ENCODE measurements around the gene KCNMA1. TPM values are rescaled to one million over a fixed set of nuclear protein-coding genes. Genes with fewer than 3 reads are reported as not detected.

KCNMA1 gene
- total RNA-seq, 2 experiments from 2014 or later = not detected

- Mint-ChIP-seq H3K4me1 (ENCODE audit: low read depth) (no peaks in the 10 kb centered on the region), H3K27me3 (no peaks in the 10 kb centered on the region), H3K4me3 (no peak overlapping the region), H3K27ac (no peak overlapping the region), H3K36me3 (no peaks in the 10 kb centered on the region), H3K9me3 (no peaks in the 10 kb centered on the region)
- ChIA-PET POLR2A (no interaction called here), CTCF (no interaction called here)
- DNase-seq = no peak
- intact Hi-C loops (cut with micrococcal nuclease) = no loop called here
These were observed 752.8 kb downstream of the KCNMA1 start for GRCh38 chr10:76884673-76885275.

- intact Hi-C loops (cut with micrococcal nuclease) = no loop called here
- no peaks in the 10 kb centered on the region for H3K4me1 Mint-ChIP-seq (ENCODE audit: low read depth)
- no peaks in the 10 kb centered on the region for H3K27me3 Mint-ChIP-seq
- no peak for DNase-seq
- H3K9me3 Mint-ChIP-seq = no peaks in the 10 kb centered on the region
- CTCF ChIA-PET = interaction anchor here (0.6 kb wide), 1 partner anchor 54 kb away, joined by 3 read pairs; no protein-coding TSS in a partner anchor
- POLR2A ChIA-PET = no interaction called here
- no peak overlapping the region for H3K4me3 Mint-ChIP-seq
- no peaks in the 10 kb centered on the region for H3K36me3 Mint-ChIP-seq
- no peak overlapping the region for H3K27ac Mint-ChIP-seq
These were observed 754.0 kb downstream of the KCNMA1 start for GRCh38 chr10:76883596-76883995.

- POLR2A ChIA-PET = no interaction called here
- CTCF ChIA-PET = no interaction called here
- H3K27ac Mint-ChIP-seq = no peak overlapping the region
- DNase-seq = no peak
- H3K4me1 Mint-ChIP-seq (ENCODE audit: low read depth) = no peaks in the 10 kb centered on the region
- H3K27me3 Mint-ChIP-seq = no peaks in the 10 kb centered on the region
- H3K4me3 Mint-ChIP-seq = no peak overlapping the region
- H3K9me3 Mint-ChIP-seq = no peaks in the 10 kb centered on the region
- H3K36me3 Mint-ChIP-seq = no peaks in the 10 kb centered on the region
- intact Hi-C loops (cut with micrococcal nuclease) = no loop called here
These were observed 754.8 kb downstream of the KCNMA1 start for GRCh38 chr10:76882796-76883195.

GRCh38 chr10:76882245-76882644 is 755.4 kb downstream of the KCNMA1 start:
- no peaks in the 10 kb centered on the region for H3K27me3 Mint-ChIP-seq
- H3K4me3 Mint-ChIP-seq = no peak overlapping the region
- no peak overlapping the region for H3K27ac Mint-ChIP-seq
- H3K36me3 Mint-ChIP-seq = no peaks in the 10 kb centered on the region
- no peak for DNase-seq
- ChIA-PET CTCF (no interaction called here), POLR2A (no interaction called here)
- no peaks in the 10 kb centered on the region for H3K4me1 Mint-ChIP-seq (ENCODE audit: low read depth)
- H3K9me3 Mint-ChIP-seq = no peaks in the 10 kb centered on the region
- intact Hi-C loops (cut with micrococcal nuclease) = no loop called here

- no peak for DNase-seq
- no peaks in the 10 kb centered on the region for H3K4me1 Mint-ChIP-seq (ENCODE audit: low read depth)
- intact Hi-C loops (cut with micrococcal nuclease) = no loop called here
These were observed 756.0 kb downstream of the KCNMA1 start for GRCh38 chr10:76881477-76882220.

GRCh38 chr10:76880931-76881330 is 756.7 kb downstream of the KCNMA1 start:
- Mint-ChIP-seq H3K4me3 (no peak overlapping the region), H3K27me3 (no peaks in the 10 kb centered on the region), H3K27ac (no peak overlapping the region), H3K9me3 (no peaks in the 10 kb centered on the region), H3K36me3 (no peaks in the 10 kb centered on the region), H3K4me1 (ENCODE audit: low read depth) (no peaks in the 10 kb centered on the region)
- POLR2A ChIA-PET = no interaction called here
- DNase-seq = no peak
- CTCF ChIA-PET = no interaction called here
- intact Hi-C loops (cut with micrococcal nuclease) = no loop called here

More at GRCh38 chr10:76881477-76882220, 756.0 kb downstream of the KCNMA1 start:
- ChIA-PET POLR2A (no interaction called here), CTCF (no interaction called here)
- Mint-ChIP-seq H3K27me3 (no peaks in the 10 kb centered on the region), H3K4me3 (no peak overlapping the region), H3K36me3 (no peaks in the 10 kb centered on the region), H3K27ac (no peak overlapping the region), H3K9me3 (no peaks in the 10 kb centered on the region)

- no peaks in the 10 kb centered on the region for H3K9me3 Mint-ChIP-seq
- ChIA-PET POLR2A (no interaction called here), CTCF (no interaction called here)
- DNase-seq = no peak
- no peak overlapping the region for H3K27ac Mint-ChIP-seq
- intact Hi-C loops (cut with micrococcal nuclease) = no loop called here
- H3K27me3 Mint-ChIP-seq = no peaks in the 10 kb centered on the region
- H3K36me3 Mint-ChIP-seq = no peaks in the 10 kb centered on the region
- H3K4me3 Mint-ChIP-seq = no peak overlapping the region
- H3K4me1 Mint-ChIP-seq (ENCODE audit: low read depth) = no peaks in the 10 kb centered on the region
These were observed 758.3 kb downstream of the KCNMA1 start for GRCh38 chr10:76879116-76879913.

- Mint-ChIP-seq H3K4me1 (ENCODE audit: low read depth) (no peaks in the 10 kb centered on the region), H3K4me3 (no peak overlapping the region)
- POLR2A ChIA-PET = no interaction called here
These were observed 759.1 kb downstream of the KCNMA1 start for GRCh38 chr10:76878514-76878913.

GRCh38 chr10:76874896-76875295 is 762.7 kb downstream of the KCNMA1 start:
- ChIA-PET POLR2A (no interaction called here), CTCF (no interaction called here)
- no peak overlapping the region for H3K27ac Mint-ChIP-seq
- H3K4me1 Mint-ChIP-seq (ENCODE audit: low read depth) = no peaks in the 10 kb centered on the region
- peaks cover 3% of the 10 kb centered on the region for H3K9me3 Mint-ChIP-seq
- no peak for DNase-seq
- H3K36me3 Mint-ChIP-seq = no peaks in the 10 kb centered on the region
- H3K4me3 Mint-ChIP-seq = no peak overlapping the region
- intact Hi-C loops (cut with micrococcal nuclease) = no loop called here
- H3K27me3 Mint-ChIP-seq = no peaks in the 10 kb centered on the region

More at GRCh38 chr10:76878514-76878913, 759.1 kb downstream of the KCNMA1 start:
- no peaks in the 10 kb centered on the region for H3K27me3 Mint-ChIP-seq
- CTCF ChIA-PET = no interaction called here
- intact Hi-C loops (cut with micrococcal nuclease) = no loop called here
- no peak for DNase-seq
- H3K27ac Mint-ChIP-seq = no peak overlapping the region
- H3K9me3 Mint-ChIP-seq = no peaks in the 10 kb centered on the region
- no peaks in the 10 kb centered on the region for H3K36me3 Mint-ChIP-seq

- POLR2A ChIA-PET = no interaction called here
- CTCF ChIA-PET = no interaction called here
- H3K27me3 Mint-ChIP-seq = no peaks in the 10 kb centered on the region
These were observed 763.4 kb downstream of the KCNMA1 start for GRCh38 chr10:76874176-76874575.

GRCh38 chr10:76871697-76872295 is 765.8 kb downstream of the KCNMA1 start:
- Mint-ChIP-seq H3K27ac (no peak overlapping the region), H3K4me3 (no peak overlapping the region), H3K27me3 (no peaks in the 10 kb centered on the region), H3K9me3 (peaks cover 3% of the 10 kb centered on the region), H3K36me3 (no peaks in the 10 kb centered on the region), H3K4me1 (ENCODE audit: low read depth) (no peaks in the 10 kb centered on the region)
- ChIA-PET CTCF (no interaction called here), POLR2A (no interaction called here)
- intact Hi-C loops (cut with micrococcal nuclease) = no loop called here
- DNase-seq = no peak

More at GRCh38 chr10:76874176-76874575, 763.4 kb downstream of the KCNMA1 start:
- intact Hi-C loops (cut with micrococcal nuclease) = no loop called here
- H3K9me3 Mint-ChIP-seq = peaks cover 3% of the 10 kb centered on the region
- no peak overlapping the region for H3K4me3 Mint-ChIP-seq
- no peaks in the 10 kb centered on the region for H3K4me1 Mint-ChIP-seq (ENCODE audit: low read depth)
- H3K36me3 Mint-ChIP-seq = no peaks in the 10 kb centered on the region
- DNase-seq = no peak
- no peak overlapping the region for H3K27ac Mint-ChIP-seq

GRCh38 chr10:76869931-76870330 is 767.7 kb downstream of the KCNMA1 start:
- no peaks in the 10 kb centered on the region for H3K27me3 Mint-ChIP-seq
- H3K9me3 Mint-ChIP-seq = peaks cover 3% of the 10 kb centered on the region
- CTCF ChIA-PET = no interaction called here
- no peak overlapping the region for H3K27ac Mint-ChIP-seq
- H3K36me3 Mint-ChIP-seq = no peaks in the 10 kb centered on the region
- POLR2A ChIA-PET = no interaction called here
- intact Hi-C loops (cut with micrococcal nuclease) = no loop called here
- DNase-seq = no peak
- H3K4me1 Mint-ChIP-seq (ENCODE audit: low read depth) = no peaks in the 10 kb centered on the region
- no peak overlapping the region for H3K4me3 Mint-ChIP-seq

All from activated CD4-positive, alpha-beta memory T cell treated with anti-CD3 and anti-CD28 coated beads for 36 hours (primary cell).